Stimulated activated CD8-positive, alpha-beta memory T cell treated with anti-CD3 and anti-CD28 coated beads, Interleukin-12 subunit alpha, Interleukin-12 subunit beta, amount 100 ng/mL, for 4 hours (primary cell): ENCODE measurements around the gene DIP2C.
"Not testable (repeated sequence)": the region's sequence is repeated elsewhere in the genome, so short reads cannot be mapped to it uniquely, and the experiment has no call there.

ENCODE experiments used
- DNase-seq: peaks from one replicate; pipeline ENCODE4 v3.0.0-alpha.2; 2020; ENCODE audit warnings: low read depth

DIP2C gene

GRCh38 chr10:693506-693905, 4.0 kb upstream of the DIP2C start:
- no peak for DNase-seq

- no peak for DNase-seq
Measured at GRCh38 chr10:692682-693351, 3.3 kb upstream of the DIP2C start.

GRCh38 chr10:691216-691615, 1.7 kb upstream of the DIP2C start:
- DNase-seq: no peak

- no peak for DNase-seq
Measured at GRCh38 chr10:690372-691161, 1.1 kb upstream of the DIP2C start.

- no peak for DNase-seq
Measured at GRCh38 chr10:689121-689451, 382 bp downstream of the DIP2C start.

- no peak for DNase-seq
Measured at GRCh38 chr10:688312-689120, 952 bp downstream of the DIP2C start.

- no peak for DNase-seq
Measured at GRCh38 chr10:687583-688311, 1.7 kb downstream of the DIP2C start.

GRCh38 chr10:686155-686931, 3.1 kb downstream of the DIP2C start:
- DNase-seq: no peak

GRCh38 chr10:685613-686012, 3.9 kb downstream of the DIP2C start:
- DNase-seq: no peak

- DNase-seq: no peak
Measured at GRCh38 chr10:683448-684071, 5.9 kb downstream of the DIP2C start.

GRCh38 chr10:682931-683447, 6.5 kb downstream of the DIP2C start:
- DNase-seq: no peak

- no peak for DNase-seq
Measured at GRCh38 chr10:681670-682318, 7.7 kb downstream of the DIP2C start.

- no peak for DNase-seq
Measured at GRCh38 chr10:680745-681144, 8.7 kb downstream of the DIP2C start.

GRCh38 chr10:680146-680545, 9.3 kb downstream of the DIP2C start:
- DNase-seq: no peak

GRCh38 chr10:679556-679955, 9.9 kb downstream of the DIP2C start:
- no peak for DNase-seq

GRCh38 chr10:678662-679005, 10.8 kb downstream of the DIP2C start:
- not testable (repeated sequence) for DNase-seq

- no peak for DNase-seq
Measured at GRCh38 chr10:677750-678661, 11.5 kb downstream of the DIP2C start.

GRCh38 chr10:677038-677437, 12.4 kb downstream of the DIP2C start:
- DNase-seq: no peak

- no peak for DNase-seq
Measured at GRCh38 chr10:676178-676577, 13.3 kb downstream of the DIP2C start.
